Activated naive CD4-positive, alpha-beta T cell treated with anti-CD3 and anti-CD28 coated beads, Interleukin-2, amount 50 U/mL, for 72 hours (primary cell): ENCODE results near the gene TMEM156. TPM values are rescaled to one million over a fixed set of nuclear protein-coding genes. Genes with fewer than 3 reads are reported as not detected.
A peak's percentile ranks its signal among the peaks of the same experiment; 100 is the strongest.
"Not testable (repeated sequence)": the region's sequence is repeated elsewhere in the genome, so short reads cannot be mapped to it uniquely, and the experiment has no call there.

Experiments
- ATAC-seq, 2 donors: fragments of 150-1000 bp; cut with Tn5 transposase; 2 replicates each; pipeline ENCODE4 v1.10.0; 2021; ENCODE audit warnings: mild to moderate bottlenecking in 2 of 2, moderate library complexity in 2 of 2
- DNase-seq, 2 donors: peaks; one replicate each; pipeline ENCODE4 v3.0.0; 2021 to 2022; ENCODE audit warnings: low spot score in 2 of 2
- H3K27ac Mint-ChIP-seq, 2 donors: one replicate each; pipeline ENCODE4 v1.8.0; 2022; ENCODE audit warnings: mild to moderate bottlenecking in 2 of 2, mixed read lengths in 2 of 2
- H3K36me3 Mint-ChIP-seq, 2 donors: one replicate each; pipeline ENCODE4 v1.8.0; 2022; ENCODE audit warnings: mixed read lengths in 2 of 2
- H3K9me3 Mint-ChIP-seq, 2 donors: one replicate each; pipeline ENCODE4 v1.8.0; 2022; ENCODE audit warnings: mixed read lengths in 2 of 2
- total RNA-seq, 2 donors: library from RNA; stranded (reverse); gene quantifications; one replicate each; pipeline ENCODE4 v1.2.3, GENCODE V29; 2022

Gene TMEM156
- total RNA-seq, 2 donors from 2014 or later, result 13.8 to 24.0 TPM

DNA sequence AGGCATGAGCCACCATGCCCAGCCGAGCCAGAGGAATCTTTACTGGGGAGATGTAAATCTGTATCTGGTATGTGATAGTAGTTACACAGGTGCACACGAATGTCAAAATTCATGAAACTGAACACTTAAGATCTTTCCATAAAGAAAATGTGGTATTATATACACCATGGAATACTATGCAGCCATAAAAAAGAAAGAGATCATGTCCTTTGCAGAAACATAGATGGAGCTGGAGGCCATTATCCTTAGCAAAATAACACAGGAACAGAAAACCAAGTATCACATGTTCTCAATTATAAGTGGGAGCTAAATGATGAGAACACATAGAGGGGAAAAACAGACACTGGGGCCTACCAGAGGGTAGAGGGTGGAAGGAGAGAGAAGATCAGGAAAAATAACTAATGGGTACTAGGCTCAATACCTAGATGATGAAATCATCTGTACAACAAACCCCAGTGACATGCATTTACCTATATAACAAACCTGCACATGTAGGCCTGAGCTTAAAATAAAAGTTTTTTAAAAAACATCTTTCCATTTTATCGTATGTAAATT is 7.8 kb downstream of the TMEM156 start:
- Mint-ChIP-seq H3K9me3 (peaks cover 0 to 9% of the 10 kb centered on the region in 2 donors), H3K27ac (no peak overlapping the region), H3K36me3 (peaks cover 8 to 37% of the 10 kb centered on the region in 2 donors)
- ATAC-seq (no peak), DNase-seq (no peak)

DNA sequence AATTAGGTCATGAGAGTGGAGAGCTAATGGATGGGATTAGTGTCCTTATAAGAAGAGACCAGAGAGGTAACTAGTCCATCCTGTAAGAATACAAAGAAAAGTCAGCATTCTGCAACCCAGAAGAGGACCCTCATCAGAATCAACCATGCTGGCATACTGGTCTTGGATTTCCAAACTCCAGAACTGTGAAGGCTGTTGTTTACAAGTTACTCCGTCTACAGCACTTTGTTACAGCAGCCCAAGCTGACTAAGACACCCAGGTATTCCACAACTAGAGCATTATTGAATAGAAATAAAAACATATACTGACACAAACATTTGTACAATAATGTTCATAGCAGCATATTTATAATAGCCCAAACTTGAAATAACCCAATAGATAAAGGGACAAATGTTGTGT is 9.2 kb downstream of the TMEM156 start:
- DNase-seq (no peak), ATAC-seq (no peak)
- H3K9me3 Mint-ChIP-seq, result peaks cover 0 to 13% of the 10 kb centered on the region in 2 donors
- no peak overlapping the region for H3K27ac Mint-ChIP-seq
- peaks cover 13 to 40% of the 10 kb centered on the region in 2 donors for H3K36me3 Mint-ChIP-seq

DNA sequence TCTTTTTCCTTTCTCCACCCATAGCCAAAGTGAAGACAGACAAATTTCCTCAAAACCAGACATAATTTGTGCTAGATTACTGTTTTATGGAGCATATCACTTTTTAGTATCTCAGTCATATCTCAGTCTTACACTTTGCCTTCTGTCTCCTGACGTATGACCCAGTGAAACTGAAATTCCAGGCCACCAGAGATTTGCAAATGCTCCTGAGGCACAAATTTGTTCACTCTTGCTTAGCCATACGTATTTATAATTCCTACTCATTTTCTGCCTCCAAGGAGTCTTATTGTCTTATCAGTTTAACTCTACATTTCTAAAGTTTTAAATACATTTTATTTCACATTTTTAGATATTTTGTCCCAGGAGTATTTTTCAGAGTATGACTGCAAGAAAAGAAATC is 10.0 kb downstream of the TMEM156 start:
- ATAC-seq, result no peak
- Mint-ChIP-seq H3K36me3 (peaks cover 13 to 48% of the 10 kb centered on the region in 2 donors), H3K27ac (no peak overlapping the region), H3K9me3 (peaks cover 0 to 13% of the 10 kb centered on the region in 2 donors)
- no peak for DNase-seq

DNA sequence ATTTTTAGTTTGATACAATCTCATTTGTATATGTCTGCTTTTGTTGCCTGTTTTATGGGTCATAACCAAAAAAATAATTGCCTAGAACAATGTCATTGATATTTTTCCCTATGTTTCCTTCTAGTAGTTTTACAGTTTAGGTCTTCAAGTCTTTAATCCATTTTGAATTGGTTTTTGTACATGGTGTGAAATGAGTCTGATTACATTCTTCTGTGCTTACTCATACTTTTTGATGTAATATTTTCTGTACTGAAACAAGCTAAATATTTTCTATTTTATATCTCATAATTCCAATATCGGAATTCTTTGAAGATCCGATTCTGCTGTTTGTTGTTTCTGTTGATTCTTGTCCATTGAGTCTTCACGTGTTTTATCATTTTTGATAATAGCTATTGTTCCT is 10.6 kb downstream of the TMEM156 start:
- Mint-ChIP-seq H3K27ac (no peak overlapping the region), H3K9me3 (peaks cover 2 to 16% of the 10 kb centered on the region in 2 donors), H3K36me3 (peaks cover 16 to 53% of the 10 kb centered on the region in 2 donors)
- ATAC-seq (no peak), DNase-seq (no peak)

DNA sequence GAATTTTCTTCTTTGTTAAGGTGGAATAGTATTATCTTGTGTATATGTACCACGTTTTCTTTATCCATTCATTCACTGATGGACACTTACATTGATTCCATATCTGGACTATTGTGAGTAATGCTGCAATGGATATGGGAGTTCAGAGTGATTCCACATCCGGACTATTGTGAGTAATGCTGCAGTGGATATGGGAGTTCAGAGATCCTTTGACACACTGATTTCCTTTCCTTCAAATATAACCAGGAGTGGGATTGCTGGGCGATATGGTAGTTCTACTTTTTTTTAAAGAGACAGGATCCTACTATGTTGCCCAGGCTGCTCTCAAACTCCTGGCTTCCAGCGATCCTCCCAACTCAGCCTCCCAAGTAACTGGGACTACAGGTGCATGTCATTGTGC is 12.1 kb downstream of the TMEM156 start:
- ATAC-seq (no peak), DNase-seq (no peak)
- Mint-ChIP-seq H3K36me3 (peaks cover 29 to 68% of the 10 kb centered on the region in 2 donors), H3K9me3 (peaks cover 12 to 26% of the 10 kb centered on the region in 2 donors), H3K27ac (no peak overlapping the region)

DNA sequence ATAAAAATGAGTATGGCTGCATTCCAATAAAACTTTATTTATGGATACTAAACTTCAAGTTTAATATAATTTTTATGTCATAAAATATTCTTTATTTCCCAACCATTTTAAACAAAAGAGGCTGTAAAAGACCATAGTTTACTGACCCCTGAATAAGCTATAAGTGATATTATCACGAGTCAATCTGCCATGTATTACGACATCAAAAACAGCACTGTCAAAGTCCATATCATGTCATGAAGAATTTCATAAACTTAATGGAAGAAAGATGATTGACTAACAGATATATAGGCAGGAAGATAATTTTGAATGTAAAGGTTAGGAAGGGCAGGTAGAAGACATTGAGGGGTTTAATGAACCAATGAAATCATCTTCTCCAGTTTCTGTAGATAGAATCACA is 18.2 kb downstream of the TMEM156 start:
- no peak overlapping the region for H3K27ac Mint-ChIP-seq
- DNase-seq (no peak), ATAC-seq (no peak)
- peaks cover 14 to 19% of the 10 kb centered on the region in 2 donors for H3K9me3 Mint-ChIP-seq
- H3K36me3 Mint-ChIP-seq, result peaks cover 22 to 60% of the 10 kb centered on the region in 2 donors

DNA sequence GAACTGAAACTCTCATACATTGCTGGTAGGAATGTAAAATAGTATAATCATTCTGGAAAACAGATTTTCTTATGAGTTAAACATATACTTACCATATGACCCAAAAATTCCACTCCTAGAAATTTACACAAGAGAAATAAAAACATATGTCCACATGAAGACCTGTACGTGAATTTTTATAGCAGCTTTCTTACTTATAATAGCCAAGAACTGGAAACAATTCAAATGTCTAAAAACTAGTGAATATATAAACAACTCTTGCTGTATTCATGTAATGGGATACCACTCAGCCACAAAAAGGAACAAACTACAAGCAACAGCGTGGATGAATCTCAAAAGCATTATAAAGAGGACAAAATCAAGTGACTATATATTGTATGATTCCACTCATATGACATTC is 27.5 kb downstream of the TMEM156 start:
- peaks cover 3 to 5% of the 10 kb centered on the region in 2 donors for H3K9me3 Mint-ChIP-seq

DNA sequence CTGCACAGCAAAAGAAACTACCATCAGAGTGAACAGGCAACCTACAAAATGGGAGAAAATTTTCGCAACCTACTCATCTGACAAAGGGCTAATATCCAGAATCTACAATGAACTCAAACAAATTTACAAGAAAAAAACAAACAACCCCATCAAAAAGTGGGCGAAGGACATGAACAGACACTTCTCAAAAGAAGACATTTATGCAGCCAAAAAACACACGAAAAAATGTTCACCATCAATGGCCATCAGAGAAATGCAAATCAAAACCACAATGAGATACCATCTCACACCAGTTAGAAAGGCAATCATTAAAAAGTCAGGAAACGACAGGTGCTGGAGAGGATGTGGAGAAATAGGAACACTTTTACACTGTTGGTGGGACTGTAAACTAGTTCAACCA is 30.2 kb downstream of the TMEM156 start:
- DNase-seq, H3K9me3 Mint-ChIP-seq, ATAC-seq, H3K27ac Mint-ChIP-seq: not testable (repeated sequence)
- H3K36me3 Mint-ChIP-seq, result peaks cover 6 to 30% of the 10 kb centered on the region in 2 donors

More for the DNA sequence above, 27.5 kb downstream of the TMEM156 start:
- ATAC-seq, result no peak
- H3K27ac Mint-ChIP-seq, result no peak overlapping the region
- DNase-seq, result no peak
- peaks cover 2 to 19% of the 10 kb centered on the region in 2 donors for H3K36me3 Mint-ChIP-seq

DNA sequence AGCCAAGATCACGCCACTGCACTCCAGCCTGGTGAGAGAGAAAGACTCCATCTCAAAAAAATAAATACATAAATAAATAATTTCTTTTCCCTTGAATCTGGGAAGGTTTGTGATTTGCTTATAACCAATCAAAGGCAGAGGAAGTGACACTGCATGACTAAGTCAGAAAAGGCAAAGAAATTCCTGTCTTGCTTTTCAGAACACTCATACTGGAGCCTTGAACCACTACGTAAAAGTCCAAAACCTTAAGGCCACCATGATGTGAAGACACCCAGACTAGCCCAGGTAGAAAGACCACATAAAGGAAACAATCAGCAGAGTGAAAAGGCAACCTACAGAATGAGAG is 36.6 kb downstream of the TMEM156 start:
- peaks cover 6% of the 10 kb centered on the region in 2 donors for H3K9me3 Mint-ChIP-seq
- H3K36me3 Mint-ChIP-seq, result peaks cover 6 to 38% of the 10 kb centered on the region in 2 donors
- DNase-seq (no peak), ATAC-seq (no peak)
- H3K27ac Mint-ChIP-seq, result no peak overlapping the region

DNA sequence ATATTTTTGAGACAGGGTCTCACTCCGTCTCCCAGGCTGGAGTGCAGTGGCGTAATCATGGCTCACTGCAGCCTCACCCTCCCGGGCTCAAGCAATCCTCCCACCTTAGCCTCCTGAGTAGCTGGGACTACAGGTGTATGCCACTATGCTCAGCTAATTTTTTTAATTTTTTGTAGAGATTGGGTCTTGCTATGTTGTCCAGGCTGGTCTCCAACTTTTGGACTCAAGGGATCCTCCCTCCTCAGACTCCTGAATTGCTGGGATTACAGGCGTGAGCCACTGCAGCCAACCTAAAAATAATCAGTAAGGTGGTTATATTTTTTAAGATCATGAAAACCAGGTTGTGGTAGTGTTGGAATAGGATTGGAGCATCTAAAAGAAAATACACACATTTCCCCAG is 38.1 kb downstream of the TMEM156 start:
- no peak for ATAC-seq
- peaks cover 0 to 33% of the 10 kb centered on the region in 2 donors for H3K36me3 Mint-ChIP-seq
- no peaks in the 10 kb centered on the region for H3K9me3 Mint-ChIP-seq

DNA sequence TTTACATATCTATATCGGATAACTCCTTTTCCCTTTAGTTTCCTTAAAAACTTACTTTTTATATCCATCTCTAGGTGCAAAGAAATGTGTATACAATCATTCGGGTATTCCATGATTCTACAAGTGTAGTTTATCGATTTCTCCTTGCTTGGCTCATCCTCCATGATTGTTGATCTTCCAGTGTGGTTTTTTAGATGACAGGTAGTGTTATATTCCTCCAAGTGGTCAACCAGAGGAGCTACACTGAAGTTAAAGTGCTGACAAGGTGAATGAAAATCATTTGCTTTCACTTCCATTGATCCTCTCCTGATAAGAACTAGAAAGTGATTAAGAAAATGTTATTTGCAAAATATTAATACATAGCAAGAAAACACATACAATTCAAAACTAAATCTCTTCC is 38.5 kb downstream of the TMEM156 start:
- Mint-ChIP-seq H3K9me3 (no peaks in the 10 kb centered on the region), H3K27ac (no peak overlapping the region), H3K36me3 (peaks cover 0 to 36% of the 10 kb centered on the region in 2 donors)

More for the DNA sequence above, 38.1 kb downstream of the TMEM156 start:
- no peak overlapping the region for H3K27ac Mint-ChIP-seq
- no peak for DNase-seq

DNA sequence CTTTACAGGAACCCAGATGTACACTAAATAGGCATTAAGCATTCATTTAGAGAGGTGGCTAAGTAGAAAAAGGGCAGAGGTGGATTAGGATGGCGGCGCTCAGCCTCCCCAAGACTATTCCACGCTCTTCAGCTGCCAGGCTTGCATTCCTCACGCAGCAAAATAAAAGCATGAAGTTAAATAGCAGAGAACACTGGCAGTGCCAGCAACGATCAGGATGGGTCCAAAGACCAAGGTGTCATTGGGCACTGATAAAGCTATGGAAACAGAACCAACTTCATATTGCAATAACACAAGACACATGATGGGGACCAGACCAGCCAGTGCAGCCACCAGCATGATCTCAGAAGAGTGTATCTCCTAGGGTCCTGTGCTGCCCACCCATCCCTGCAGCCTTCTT is 42.0 kb downstream of the TMEM156 start:
- ATAC-seq (no peak), DNase-seq (no peak)
- Mint-ChIP-seq H3K36me3 (peaks cover 6 to 36% of the 10 kb centered on the region in 2 donors), H3K27ac (no peak overlapping the region), H3K9me3 (peaks cover 0 to 3% of the 10 kb centered on the region in 2 donors)

More for the DNA sequence above, 38.5 kb downstream of the TMEM156 start:
- ATAC-seq (no peak), DNase-seq (no peak)

DNA sequence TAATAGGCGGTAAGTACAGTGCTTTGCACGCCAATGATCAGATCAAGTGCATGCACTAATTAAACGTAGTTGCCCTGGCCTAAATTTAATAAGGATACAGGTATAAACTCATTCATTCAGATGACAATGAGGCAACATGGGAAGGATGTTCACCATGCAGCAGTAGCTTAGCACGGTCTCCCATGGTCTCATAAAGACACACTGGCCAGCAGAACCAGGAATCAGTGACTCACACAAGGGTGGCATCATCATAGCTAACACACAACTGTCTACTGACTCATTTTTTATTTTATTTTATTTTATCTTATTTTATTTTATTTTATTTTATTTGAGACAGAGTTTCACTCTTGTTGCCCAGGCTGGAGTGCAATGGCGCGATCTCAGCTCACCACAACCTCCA is 42.7 kb downstream of the TMEM156 start:
- Mint-ChIP-seq H3K27ac (no peak overlapping the region), H3K9me3 (peaks cover 0 to 3% of the 10 kb centered on the region in 2 donors), H3K36me3 (peaks cover 6 to 30% of the 10 kb centered on the region in 2 donors)
- peak in 1 of 2 donors; percentile 53 for ATAC-seq
- DNase-seq, result no peak

DNA sequence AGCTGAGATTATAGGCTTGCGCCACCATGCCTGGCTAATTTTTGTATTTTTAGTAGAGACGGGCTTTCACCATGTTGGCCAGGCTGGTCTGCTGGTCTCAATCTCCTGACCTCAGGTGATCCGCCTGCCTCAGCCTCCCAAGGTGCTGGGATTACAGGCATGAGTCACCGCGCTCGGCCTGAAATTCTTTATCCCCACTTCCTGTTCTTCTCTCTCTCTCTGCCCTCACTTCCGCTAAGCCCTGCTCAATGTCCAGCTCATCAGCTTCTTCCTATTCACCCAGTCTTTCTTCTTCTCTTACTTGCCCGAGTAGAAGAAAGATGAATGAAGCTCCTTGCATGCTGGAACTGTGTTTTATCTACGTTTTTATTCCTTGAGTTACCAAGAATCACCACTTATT is 43.9 kb downstream of the TMEM156 start:
- not testable (repeated sequence) for ATAC-seq, H3K9me3 Mint-ChIP-seq, DNase-seq
- Mint-ChIP-seq H3K27ac (peak overlapping the region in 1 of 2 donors; percentile 22), H3K36me3 (peaks cover 6 to 31% of the 10 kb centered on the region in 2 donors)

DNA sequence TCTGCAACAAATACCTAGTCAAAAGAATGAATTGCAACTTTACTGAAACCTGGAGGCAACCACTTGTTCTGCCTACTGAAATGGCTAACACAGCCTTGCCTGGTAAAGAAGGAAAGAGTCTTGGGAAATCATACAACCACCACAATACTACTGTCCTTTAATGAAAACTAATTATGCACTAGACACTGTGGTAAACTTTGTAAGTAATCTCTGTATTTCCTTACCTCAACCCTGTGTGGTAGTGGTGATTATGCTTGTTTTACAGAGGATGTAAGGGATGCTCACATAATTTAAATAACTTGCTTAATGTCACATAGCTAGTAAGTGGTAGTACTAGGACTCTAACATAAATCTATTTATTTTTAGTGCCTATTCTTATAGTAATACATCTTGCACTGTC is 44.7 kb downstream of the TMEM156 start:
- Mint-ChIP-seq H3K36me3 (peaks cover 8 to 38% of the 10 kb centered on the region in 2 donors), H3K27ac (peak overlapping the region in 1 of 2 donors; percentile 93), H3K9me3 (peaks cover 0 to 3% of the 10 kb centered on the region in 2 donors)
- DNase-seq (no peak), ATAC-seq (peak; percentile 42 to 64)

DNA sequence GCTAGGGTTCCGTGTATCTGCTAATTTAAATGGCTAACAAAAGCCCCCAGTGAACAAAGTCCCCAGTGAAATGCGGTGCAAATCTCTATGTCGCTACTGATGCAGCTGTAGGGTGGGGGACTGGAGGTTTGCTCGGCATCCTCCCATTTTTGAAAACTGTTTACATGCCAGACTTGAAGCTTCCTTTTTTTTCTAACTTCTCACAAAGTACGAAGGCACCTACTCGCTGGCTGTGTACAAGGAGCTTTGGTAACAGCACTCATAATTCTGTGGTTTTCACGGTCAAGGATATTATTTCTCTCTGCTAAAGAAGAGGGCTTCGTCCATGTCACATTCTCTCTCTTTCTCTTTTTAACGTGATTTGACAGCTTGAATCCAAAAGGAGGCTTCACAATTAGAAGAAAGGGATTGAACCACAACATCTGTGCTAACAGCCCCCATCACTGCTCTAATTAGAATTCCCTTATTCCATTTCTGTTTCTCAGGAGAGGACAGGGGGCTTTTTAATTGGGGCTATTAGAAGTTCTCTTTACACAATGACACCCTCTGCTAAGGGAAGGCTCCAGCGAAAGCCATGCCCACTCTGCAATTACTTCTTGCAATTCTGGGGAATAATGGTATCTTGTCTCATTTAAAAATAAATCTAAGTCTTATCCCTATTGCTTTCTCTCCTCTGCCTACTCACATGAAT is 46.7 kb downstream of the TMEM156 start:
- Mint-ChIP-seq H3K9me3 (peaks cover under 1 to 5% of the 10 kb centered on the region in 2 donors), H3K27ac (peak overlapping the region; percentile 78 to 85), H3K36me3 (peaks cover 12 to 57% of the 10 kb centered on the region in 2 donors)
- no peak for DNase-seq
- ATAC-seq, result no peak

DNA sequence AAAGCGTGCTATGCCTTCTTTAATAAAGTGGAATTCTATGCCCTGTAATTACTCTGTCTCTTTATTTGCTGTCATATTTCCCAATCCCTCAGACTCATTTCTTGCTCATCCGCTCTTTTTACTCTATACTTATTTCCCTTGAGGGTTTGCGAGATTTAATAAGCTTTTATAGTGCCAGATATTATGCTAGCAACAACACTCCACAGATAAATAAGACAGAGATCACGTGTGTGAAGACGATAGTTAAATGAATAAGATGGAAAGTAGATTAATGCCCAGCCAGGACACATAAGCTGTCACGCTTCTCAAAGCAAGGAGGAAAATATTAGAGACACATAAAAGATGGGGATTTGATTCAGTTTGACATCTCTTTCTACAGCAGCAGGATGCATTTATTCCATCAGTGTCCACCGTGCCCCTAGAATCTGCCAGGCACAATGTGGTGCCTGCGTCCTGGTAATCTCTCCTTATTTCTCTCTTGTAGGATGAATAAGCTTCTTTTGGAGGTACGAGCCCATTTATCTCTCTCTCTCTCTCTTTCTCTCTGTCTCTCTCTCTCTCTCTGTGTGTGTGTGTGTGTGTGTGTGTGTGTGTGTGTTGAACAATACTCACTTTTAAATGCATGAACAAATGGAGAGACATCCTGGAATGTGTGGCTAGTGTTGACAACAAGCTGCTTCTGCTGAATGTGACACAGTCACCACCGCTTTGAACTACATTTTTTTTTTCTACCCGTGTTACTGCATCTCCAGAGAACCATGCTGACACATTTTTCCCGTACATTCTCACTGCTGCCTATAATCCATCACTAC is 48.2 kb downstream of the TMEM156 start:
- ATAC-seq, result peak; percentile 60 to 62
- Mint-ChIP-seq H3K27ac (peak overlapping the region; percentile 1 to 26), H3K9me3 (peaks cover 3 to 7% of the 10 kb centered on the region in 2 donors), H3K36me3 (peaks cover 16 to 66% of the 10 kb centered on the region in 2 donors)
- DNase-seq, result no peak
